HG03571 (cell line): Measurements from ENCODE around the gene NAPB.

ENCODE experiments used
- ATAC-seq: cut with Tn5 transposase; IDR thresholded peaks from one replicate; pipeline ENCODE4 v1.9.1; 2021; ENCODE audit not compliant: unreplicated experiment

NAPB gene

GRCh38 chr20:23438661-23439060 is 17.4 kb upstream of the NAPB start:
- ATAC-seq: no peak

GRCh38 chr20:23437126-23437899 is 16.0 kb upstream of the NAPB start:
- no peak for ATAC-seq

- ATAC-seq: no peak
Observed at GRCh38 chr20:23436681-23437080, 15.4 kb upstream of the NAPB start.

- no peak for ATAC-seq
Observed at GRCh38 chr20:23435626-23436539, 14.6 kb upstream of the NAPB start.

- ATAC-seq: no peak
Observed at GRCh38 chr20:23434521-23435313, 13.4 kb upstream of the NAPB start.

GRCh38 chr20:23433628-23434027 is 12.3 kb upstream of the NAPB start:
- ATAC-seq: no peak

- no peak for ATAC-seq
Observed at GRCh38 chr20:23425129-23425528, 3.8 kb upstream of the NAPB start.

- no peak for ATAC-seq
Observed at GRCh38 chr20:23419995-23420901, 1.0 kb downstream of the NAPB start.

- ATAC-seq: no peak
Observed at GRCh38 chr20:23419657-23419994, 1.7 kb downstream of the NAPB start.

- ATAC-seq: no peak
Observed at GRCh38 chr20:23417861-23418260, 3.4 kb downstream of the NAPB start.

- no peak for ATAC-seq
Observed at GRCh38 chr20:23415959-23416583, 5.2 kb downstream of the NAPB start.

- no peak for ATAC-seq
Observed at GRCh38 chr20:23415555-23415954, 5.7 kb downstream of the NAPB start.

- no peak for ATAC-seq
Observed at GRCh38 chr20:23414526-23415188, 6.6 kb downstream of the NAPB start.

- ATAC-seq: no peak
Observed at GRCh38 chr20:23413862-23414422, 7.3 kb downstream of the NAPB start.

- ATAC-seq: no peak
Observed at GRCh38 chr20:23412026-23412425, 9.3 kb downstream of the NAPB start.

GRCh38 chr20:23410916-23411695 is 10.2 kb downstream of the NAPB start:
- no peak for ATAC-seq

GRCh38 chr20:23409800-23410199 is 11.5 kb downstream of the NAPB start:
- ATAC-seq: no peak

- no peak for ATAC-seq
Observed at GRCh38 chr20:23408957-23409356, 12.3 kb downstream of the NAPB start.
